CD4-positive, alpha-beta T cell (primary cell): Measurements from ENCODE around the gene DENND5B. TPM values are rescaled to one million over a fixed set of nuclear protein-coding genes. Genes with fewer than 3 reads are reported as not detected.

ENCODE experiments used
- ATAC-seq: fragments of 200-7000 bp; cut with Tn5 transposase; one replicate; pipeline ENCODE4 v1.10.0; 2022; ENCODE audit warnings: mild to moderate bottlenecking; ENCODE audit not compliant: poor library complexity
- CTCF ChIA-PET: fragments of 350-600 bp; sonication (Branson Sonifier 250); formaldehyde crosslinking; loops from one replicate; lab custom pipeline; 2021; ENCODE audit warnings: antibody characterized with exemption, inconsistent platforms; lab: Charles Lee
- POLR2A ChIA-PET: fragments of 350-600 bp; sonication (Branson Sonifier 250); formaldehyde crosslinking; loops from one replicate; lab custom pipeline; 2021; ENCODE audit warnings: antibody characterized with exemption, inconsistent platforms; lab: Charles Lee
- DNase-seq, 14 experiments: peaks; one replicate each; pipeline ENCODE4 v3.0.0-alpha.2; 2013 to 2020; ENCODE audit warnings: mixed read lengths in 2 of 14
- H3K27ac ChIP-seq, 2 donors: one replicate each; pipeline versions ENCODE4 v1.5.1 to v1.7.0; 2013; ENCODE audit warnings: low read length in 2 of 2, low read depth in 1 of 2, mild to moderate bottlenecking in 1 of 2
- H3K27me3 ChIP-seq, 2 experiments: 1 replicate in 1 of 2; 2 replicates in 1 of 2; pipeline versions ENCODE4 v1.6.1 to v1.7.0; 2013; ENCODE audit warnings: low read length in 2 of 2, control low read depth in 1 of 2, mild to moderate bottlenecking in 1 of 2, moderate library complexity in 1 of 2; ENCODE audit not compliant: insufficient read depth in 2 of 2, control insufficient read depth in 1 of 2
- H3K36me3 ChIP-seq: one replicate; pipeline ENCODE4 v1.6.1; 2013; ENCODE audit warnings: low read length, control low read depth; ENCODE audit not compliant: insufficient read depth
- H3K4me1 ChIP-seq: one replicate; pipeline ENCODE4 v1.6.1; 2013; ENCODE audit warnings: low read length, control low read depth; ENCODE audit not compliant: insufficient read depth
- H3K4me3 ChIP-seq: one replicate; pipeline ENCODE4 v1.5.1; 2013; ENCODE audit warnings: mild to moderate bottlenecking, low read length, moderate library complexity
- H3K9me3 ChIP-seq, 2 experiments: 1 replicate in 1 of 2; 2 replicates in 1 of 2; pipeline versions ENCODE4 v1.6.1 to v1.7.0; 2013; ENCODE audit warnings: low read length in 2 of 2, mild to moderate bottlenecking in 2 of 2, control low read depth in 1 of 2, moderate library complexity in 1 of 2; ENCODE audit not compliant: control insufficient read depth in 1 of 2, insufficient read depth in 1 of 2
- H3K27ac Mint-ChIP-seq: one replicate; pipeline ENCODE4 v1.8.0; 2020; ENCODE audit warnings: mixed read lengths
- H3K27me3 Mint-ChIP-seq: one replicate; pipeline ENCODE4 v1.8.0; 2021; ENCODE audit warnings: mixed read lengths
- H3K36me3 Mint-ChIP-seq: one replicate; pipeline ENCODE4 v1.8.0; 2021; ENCODE audit warnings: low read depth, mixed read lengths
- H3K4me1 Mint-ChIP-seq: one replicate; pipeline ENCODE4 v1.8.0; 2021; ENCODE audit warnings: low read depth, mixed read lengths
- H3K4me3 Mint-ChIP-seq: one replicate; pipeline ENCODE4 v1.8.0; 2020; ENCODE audit warnings: mild to moderate bottlenecking, mixed read lengths
- H3K9me3 Mint-ChIP-seq: one replicate; pipeline ENCODE4 v1.8.0; 2020; ENCODE audit warnings: mixed read lengths
- intact Hi-C, 2 experiments: fragments of 100-400 bp; cut with DNase I in 1 of 2; cut with micrococcal nuclease in 1 of 2; formaldehyde crosslinking; loops; one replicate each; pipeline versions ENCODE4 v1.15.1 to v1.9.0; 2023 to 2025; cut with DNase I, micrococcal nuclease
- total RNA-seq, 174 experiments: library from RNA in 2 of 174; stranded (reverse) in 2 of 174; gene quantifications; one replicate each; pipeline ENCODE4 v1.2.3 and lab custom pipeline; 2021 to 2026
- TF ChIP-seq, protein P1 (sequence below): fragments of 200-600 bp; IDR thresholded peaks from one replicate; pipeline ENCODE4 v1.8.0; 2022; ENCODE audit warnings: antibody characterized with exemption, mild to moderate bottlenecking

Gene DENND5B
- total RNA-seq, 2 experiments from 2014 or later = 0.22 to 0.25 TPM

DNA sequence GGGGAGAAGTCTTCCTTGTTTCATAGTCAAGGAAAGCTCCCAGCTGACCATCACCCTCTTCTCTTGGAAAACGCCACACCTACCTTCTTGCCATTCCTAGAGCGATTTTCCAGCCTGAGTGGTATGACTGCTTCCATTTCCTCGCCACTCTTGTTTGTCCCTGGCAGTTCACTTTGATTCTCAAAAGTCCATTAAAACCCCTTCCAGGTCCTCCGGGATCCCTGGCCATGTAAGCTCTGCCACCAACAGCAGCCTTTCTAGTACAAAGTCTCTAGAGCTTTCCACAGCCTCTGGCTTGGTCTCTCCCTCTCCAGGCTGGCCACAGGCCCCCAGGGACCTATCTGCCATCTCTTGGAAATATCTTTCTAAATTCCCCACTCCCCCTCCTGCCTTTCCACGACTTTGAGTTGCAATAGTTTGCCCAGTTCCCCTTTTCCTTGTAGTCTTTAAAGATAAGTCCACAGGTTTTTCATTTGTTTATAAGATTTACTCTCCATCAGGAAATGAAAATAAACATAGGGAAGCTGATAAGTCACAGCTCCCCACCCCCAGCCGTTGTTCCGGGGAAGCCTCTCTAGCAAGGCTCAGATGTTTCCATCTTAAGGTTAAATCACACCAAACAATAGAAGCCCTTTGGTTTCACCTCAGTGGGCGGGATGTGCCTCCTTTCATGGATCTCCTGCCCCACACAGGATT is 222.1 kb downstream of the DENND5B start:
- H3K9me3 ChIP-seq = no peaks in the 10 kb centered on the region
- peaks cover 0 to 3% of the 10 kb centered on the region in 2 experiments for H3K27me3 ChIP-seq
- H3K27ac ChIP-seq = no peak overlapping the region
- Mint-ChIP-seq H3K36me3 (no peaks in the 10 kb centered on the region), H3K9me3 (no peaks in the 10 kb centered on the region), H3K4me3 (no peak overlapping the region), H3K27me3 (peaks cover 4% of the 10 kb centered on the region), H3K4me1 (no peaks in the 10 kb centered on the region), H3K27ac (no peak overlapping the region)
- CTCF ChIA-PET = no interaction called here
- H3K36me3 ChIP-seq = no peaks in the 10 kb centered on the region
- no peak overlapping the region for H3K4me3 ChIP-seq
- DNase-seq (no peak), ATAC-seq (no peak)
- peaks cover under 1% of the 10 kb centered on the region for H3K4me1 ChIP-seq
- intact Hi-C loops = no loop called here
- TF ChIP-seq, protein P1, sequence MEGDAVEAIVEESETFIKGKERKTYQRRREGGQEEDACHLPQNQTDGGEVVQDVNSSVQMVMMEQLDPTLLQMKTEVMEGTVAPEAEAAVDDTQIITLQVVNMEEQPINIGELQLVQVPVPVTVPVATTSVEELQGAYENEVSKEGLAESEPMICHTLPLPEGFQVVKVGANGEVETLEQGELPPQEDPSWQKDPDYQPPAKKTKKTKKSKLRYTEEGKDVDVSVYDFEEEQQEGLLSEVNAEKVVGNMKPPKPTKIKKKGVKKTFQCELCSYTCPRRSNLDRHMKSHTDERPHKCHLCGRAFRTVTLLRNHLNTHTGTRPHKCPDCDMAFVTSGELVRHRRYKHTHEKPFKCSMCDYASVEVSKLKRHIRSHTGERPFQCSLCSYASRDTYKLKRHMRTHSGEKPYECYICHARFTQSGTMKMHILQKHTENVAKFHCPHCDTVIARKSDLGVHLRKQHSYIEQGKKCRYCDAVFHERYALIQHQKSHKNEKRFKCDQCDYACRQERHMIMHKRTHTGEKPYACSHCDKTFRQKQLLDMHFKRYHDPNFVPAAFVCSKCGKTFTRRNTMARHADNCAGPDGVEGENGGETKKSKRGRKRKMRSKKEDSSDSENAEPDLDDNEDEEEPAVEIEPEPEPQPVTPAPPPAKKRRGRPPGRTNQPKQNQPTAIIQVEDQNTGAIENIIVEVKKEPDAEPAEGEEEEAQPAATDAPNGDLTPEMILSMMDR = no peak
- POLR2A ChIA-PET = no interaction called here

DNA sequence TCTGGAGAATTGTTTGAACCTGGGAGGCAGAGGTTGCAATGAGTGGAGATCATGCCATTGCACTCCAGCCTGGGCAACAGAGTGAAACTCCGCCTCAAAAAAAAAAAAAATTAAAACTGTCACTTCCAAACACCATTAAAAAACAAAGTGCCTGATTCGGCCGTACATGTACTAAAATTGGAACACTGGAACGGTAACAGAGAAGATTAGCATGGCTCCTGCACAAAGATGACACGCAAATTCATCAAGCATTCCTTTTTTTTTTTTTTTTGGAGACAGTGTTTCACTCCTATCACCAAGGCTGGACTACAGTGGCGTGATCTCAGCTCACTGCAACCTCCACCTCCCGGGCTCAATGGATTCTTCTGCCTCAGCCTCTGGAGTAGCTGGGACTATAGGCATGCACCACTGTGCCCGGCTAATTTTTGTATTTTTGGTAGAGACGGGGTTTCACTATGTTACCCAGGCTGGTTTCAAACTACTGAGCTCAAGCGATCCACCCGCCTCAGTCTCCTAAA is 224.8 kb downstream of the DENND5B start:
- Mint-ChIP-seq H3K36me3 (no peaks in the 10 kb centered on the region), H3K9me3 (no peaks in the 10 kb centered on the region), H3K4me3 (no peak overlapping the region), H3K27ac (no peak overlapping the region), H3K27me3 (peaks cover 2% of the 10 kb centered on the region), H3K4me1 (peaks cover 19% of the 10 kb centered on the region)
- peaks cover 0 to 3% of the 10 kb centered on the region in 2 experiments for H3K27me3 ChIP-seq
- ChIA-PET CTCF (no interaction called here), POLR2A (no interaction called here)
- H3K27ac ChIP-seq = no peak overlapping the region
- no peaks in the 10 kb centered on the region for H3K36me3 ChIP-seq
- no peaks in the 10 kb centered on the region for H3K9me3 ChIP-seq
- TF ChIP-seq, protein P1 = no peak
- peaks cover 16% of the 10 kb centered on the region for H3K4me1 ChIP-seq
- ATAC-seq = no peak
- no peak overlapping the region for H3K4me3 ChIP-seq
- no peak for DNase-seq
- intact Hi-C loops = no loop called here

DNA sequence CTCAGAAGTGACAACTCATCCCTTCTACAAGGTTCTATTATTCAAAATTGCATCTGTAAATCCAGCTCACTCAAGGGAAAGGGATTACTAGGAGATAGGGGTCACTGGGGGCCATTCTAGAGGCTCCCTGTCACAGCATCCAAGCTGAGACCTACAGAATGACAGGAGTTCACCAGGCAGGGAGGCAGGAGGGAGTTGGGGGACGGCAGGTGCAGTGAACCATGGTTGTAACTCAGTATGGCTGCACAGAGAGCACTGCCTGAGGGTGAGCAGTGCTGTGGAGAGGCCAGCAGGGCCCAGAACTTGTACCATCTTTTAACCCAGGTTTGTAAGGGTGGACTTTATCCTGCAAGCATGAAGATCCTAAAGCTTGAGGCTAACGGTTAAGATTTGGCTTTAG is 227.1 kb downstream of the DENND5B start:
- TF ChIP-seq, protein P1 = no peak
- H3K4me3 Mint-ChIP-seq = no peak overlapping the region
- CTCF ChIA-PET = no interaction called here
- H3K27ac Mint-ChIP-seq = no peak overlapping the region
- H3K9me3 Mint-ChIP-seq = no peaks in the 10 kb centered on the region
- no peaks in the 10 kb centered on the region for H3K27me3 Mint-ChIP-seq
- Histone ChIP-seq H3K27ac (no peak overlapping the region), H3K27me3 (no peaks in the 10 kb centered on the region), H3K9me3 (no peaks in the 10 kb centered on the region), H3K4me3 (no peak overlapping the region), H3K4me1 (peaks cover 16% of the 10 kb centered on the region), H3K36me3 (no peaks in the 10 kb centered on the region)
- POLR2A ChIA-PET = interaction anchor here (0.5 kb wide), 1 partner anchor 94 kb away, joined by 3 read pairs; no protein-coding TSS in a partner anchor
- intact Hi-C loops = no loop called here
- H3K4me1 Mint-ChIP-seq = peaks cover 19% of the 10 kb centered on the region
- ATAC-seq = no peak
- DNase-seq = no peak
- H3K36me3 Mint-ChIP-seq = no peaks in the 10 kb centered on the region
